22Rv1 (cell line): ENCODE measurements around the gene SULT1C3.

Experiments
- H3K27ac ChIP-seq: fragments of 450-650 bp; 2 replicates; pipeline ENCODE4 v1.5.1; 2017
- CTCF ChIP-seq: fragments of 450-650 bp; IDR thresholded peaks from 2 replicates; pipeline ENCODE4 v1.5.1; 2017; ENCODE audit warnings: mild to moderate bottlenecking
- ZFX ChIP-seq: fragments of 450-650 bp; IDR thresholded peaks from 2 replicates; pipeline ENCODE4 v1.6.1; 2017; ENCODE audit warnings: antibody characterized with exemption, borderline replicate concordance

SULT1C3 gene

GRCh38 chr2:108301558-108301957 lies 61.8 kb downstream of the SULT1C3 start:
- no peak overlapping the region for H3K27ac ChIP-seq
- TF ChIP-seq ZFX (no peak), CTCF (no peak)

GRCh38 chr2:108304975-108305374 lies 65.2 kb downstream of the SULT1C3 start:
- TF ChIP-seq ZFX, result no peak
- no peak for TF ChIP-seq CTCF

GRCh38 chr2:108305901-108306300 lies 66.1 kb downstream of the SULT1C3 start:
- no peak for TF ChIP-seq CTCF
- no peak for TF ChIP-seq ZFX
- H3K27ac ChIP-seq, result no peak overlapping the region

More at GRCh38 chr2:108304975-108305374, 65.2 kb downstream of the SULT1C3 start:
- H3K27ac ChIP-seq, result no peak overlapping the region

- TF ChIP-seq ZFX (no peak), CTCF (no peak)
- no peak overlapping the region for H3K27ac ChIP-seq
These were observed 70.1 kb downstream of the SULT1C3 start for GRCh38 chr2:108309903-108310302.
